Measurements from ENCODE around the gene MRPL50.

GRCh38 chr9:101369884-101370531 is 28.4 kb downstream of the MRPL50 start:
- TF ChIP-seq POLR2A (IDR thresholded peaks at IDR 0.05; ENCODE audit: low read depth, low read length) (no peak), POLR2AphosphoS5 (IDR thresholded peaks at IDR 0.05; ENCODE audit: low read depth, low read length) (no peak), TAF1 (IDR thresholded peaks at IDR 0.05; ENCODE audit: low read depth, low read length) (no peak)

All from GM12891 (cell line).